IMR-90 (cell line): Measurements from ENCODE around the gene PRDM15. TPM values are rescaled to one million over a fixed set of nuclear protein-coding genes. Genes with fewer than 3 reads are reported as not detected.

Experiments
- ATAC-seq: fragments of 200-7000 bp; cut with Tn5 transposase; 2 replicates; pipeline ENCODE4 v1.9.1; 2020; ENCODE audit warnings: low read depth, mild to moderate bottlenecking, moderate library complexity
- BruUV-seq: library from RNA; stranded (reverse); fragments of 400-500 nt; replicated peaks from 2 replicates; lab custom pipeline; 2021; lab: Mats Ljungman, UMichigan
- CTCF ChIA-PET: fragments of 300-600 bp; formaldehyde crosslinking; extraction: SDS; loops from one replicate; lab custom pipeline; 2021; ENCODE audit warnings: antibody characterized with exemption; lab: Yijun Ruan, JAX
- POLR2A ChIA-PET: fragments of 300-600 bp; sonication (Branson Sonifier 250); formaldehyde crosslinking; loops from one replicate; lab custom pipeline; 2022; ENCODE audit warnings: antibody characterized with exemption; ENCODE audit not compliant: unreplicated experiment; lab: Charles Lee
- DNase-seq: peaks from one replicate; pipeline ENCODE4 v3.0.0; 2013
- H2AFZ ChIP-seq: replicated peaks from 2 replicates; pipeline ENCODE3; 2013; ENCODE audit warnings: low read length, mild to moderate bottlenecking; ENCODE audit not compliant: poor library complexity
- H2AK5ac ChIP-seq: 2 replicates; pipeline ENCODE4 v1.6.1; 2013; ENCODE audit warnings: low read depth, low read length, inconsistent platforms
- H2AK9ac ChIP-seq: replicated peaks from 2 replicates; pipeline ENCODE3; 2013; ENCODE audit warnings: mild to moderate bottlenecking, low read depth, low read length, moderate library complexity; ENCODE audit not compliant: poor library complexity
- H2BK120ac ChIP-seq: 2 replicates; pipeline ENCODE4 v1.6.1; 2013; ENCODE audit warnings: low read depth, low read length, inconsistent platforms
- H2BK15ac ChIP-seq: 3 replicates; pipeline ENCODE4 v1.6.1; 2013; ENCODE audit warnings: low read depth, low read length, inconsistent platforms
- H2BK20ac ChIP-seq: 2 replicates; pipeline ENCODE4 v1.6.1; 2013; ENCODE audit warnings: low read depth, mild to moderate bottlenecking, inconsistent platforms, low read length, moderate library complexity
- H2BK5ac ChIP-seq: 2 replicates; pipeline ENCODE4 v1.6.1; 2013; ENCODE audit warnings: mild to moderate bottlenecking, low read depth, low read length, inconsistent platforms; ENCODE audit not compliant: poor library complexity, severe bottlenecking
- H3K14ac ChIP-seq: replicated peaks from 2 replicates; pipeline ENCODE4 v1.6.1; 2013; ENCODE audit warnings: low read depth, low read length, inconsistent platforms
- H3K18ac ChIP-seq: 2 replicates; pipeline ENCODE4 v1.6.1; 2013; ENCODE audit warnings: low read depth, low read length, control low read depth
- H3K23ac ChIP-seq: 2 replicates; pipeline ENCODE4 v1.6.1; 2013; ENCODE audit warnings: low read depth, low read length, inconsistent platforms
- H3K27ac ChIP-seq: 2 replicates; pipeline ENCODE4 v1.5.1; 2013; ENCODE audit warnings: mild to moderate bottlenecking, control low read depth, low read length; ENCODE audit not compliant: insufficient read depth
- H3K27me3 ChIP-seq: 2 replicates; pipeline ENCODE4 v1.6.1; 2013; ENCODE audit warnings: low read length; ENCODE audit not compliant: control insufficient read depth, insufficient read depth
- H3K36me3 ChIP-seq: 2 replicates; pipeline ENCODE4 v1.6.1; 2013; ENCODE audit warnings: low read length, mixed read lengths; ENCODE audit not compliant: control insufficient read depth, insufficient read depth
- H3K4ac ChIP-seq: 2 replicates; pipeline ENCODE4 v1.6.1; 2013; ENCODE audit warnings: low read depth, low read length, inconsistent platforms
- H3K4me1 ChIP-seq: 2 replicates; pipeline ENCODE4 v1.6.1; 2013; ENCODE audit warnings: low read length, mixed read lengths; ENCODE audit not compliant: control insufficient read depth, insufficient read depth
- H3K4me2 ChIP-seq: 2 replicates; pipeline ENCODE4 v1.6.1; 2013; ENCODE audit warnings: low read depth, mild to moderate bottlenecking, control low read depth, low read length, moderate library complexity
- H3K4me3 ChIP-seq: 2 replicates; pipeline ENCODE4 v1.5.1; 2013; ENCODE audit warnings: low read depth, mild to moderate bottlenecking, control low read depth, low read length, moderate library complexity; ENCODE audit not compliant: insufficient read depth
- H3K56ac ChIP-seq: 2 replicates; pipeline ENCODE4 v1.6.1; 2013; ENCODE audit warnings: low read length, inconsistent platforms; ENCODE audit not compliant: insufficient read depth; ENCODE audit errors: extremely low read depth
- H3K79me1 ChIP-seq, 2 experiments: 2 replicates each; pipeline ENCODE4 v1.6.1; 2013; ENCODE audit warnings: low read length in 2 of 2, inconsistent platforms in 1 of 2, low read depth in 1 of 2
- H3K9ac ChIP-seq: 2 replicates; pipeline ENCODE4 v1.6.1; 2013; ENCODE audit warnings: low read depth, low read length, control low read depth
- H3K9me1 ChIP-seq: 2 replicates; pipeline ENCODE4 v1.6.1; 2013; ENCODE audit warnings: low read length, inconsistent platforms; ENCODE audit not compliant: insufficient read depth
- H3K9me3 ChIP-seq: 2 replicates; pipeline ENCODE4 v1.6.1; 2013; ENCODE audit warnings: low read length; ENCODE audit not compliant: control insufficient read depth, insufficient read depth
- H4K20me1 ChIP-seq: 2 replicates; pipeline ENCODE4 v1.6.1; 2013; ENCODE audit warnings: low read length, inconsistent platforms; ENCODE audit not compliant: insufficient read depth
- H4K5ac ChIP-seq: 2 replicates; pipeline ENCODE4 v1.6.1; 2013; ENCODE audit warnings: mild to moderate bottlenecking, low read depth, low read length, control low read depth
- H4K8ac ChIP-seq, 2 experiments: 2 replicates each; pipeline ENCODE4 v1.6.1; 2013; ENCODE audit warnings: low read depth in 2 of 2, low read length in 2 of 2, control low read depth in 1 of 2, inconsistent platforms in 1 of 2
- H4K91ac ChIP-seq: 2 replicates; pipeline ENCODE4 v1.6.1; 2013; ENCODE audit warnings: low read depth, low read length, inconsistent platforms; ENCODE audit not compliant: insufficient read depth
- CEBPB ChIP-seq: IDR thresholded peaks from 2 replicates; pipeline ENCODE4 v1.6.1; 2012; ENCODE audit warnings: low read depth, low read length, improper control_type of control experiment
- CHD1 ChIP-seq: IDR thresholded peaks from 2 replicates; pipeline ENCODE4 v1.6.1; 2012; ENCODE audit warnings: low read depth, low read length, improper control_type of control experiment
- FOS ChIP-seq: fragments of 150-350 bp; IDR thresholded peaks from 2 replicates; pipeline ENCODE4 v1.6.1; 2016; ENCODE audit warnings: low read depth, low read length
- POLR2A ChIP-seq: IDR thresholded peaks from 2 replicates; pipeline ENCODE4 v1.6.1; 2012; ENCODE audit warnings: mild to moderate bottlenecking, low read depth, low read length
- RAD21 ChIP-seq: IDR thresholded peaks from 2 replicates; pipeline ENCODE4 v1.6.1; 2012; ENCODE audit warnings: low read length, improper control_type of control experiment
- SMC3 ChIP-seq: fragments of 150-350 bp; IDR thresholded peaks from 2 replicates; pipeline ENCODE4 v1.6.1; 2016; ENCODE audit warnings: low read depth, mild to moderate bottlenecking, antibody characterized with exemption, low read length, moderate library complexity
- WGBS, 2 experiments: methylation state at CpG; one replicate each; pipeline versions ENCODE4 v1.1.5 to v1.1.7; 2013; ENCODE audit warnings: missing lambda C conversion rate in 2 of 2; ENCODE audit not compliant: insufficient read length in 1 of 2; ENCODE audit errors: extremely low coverage in 2 of 2; 5-methylcytosine and 5-hydroxymethylcytosine counted together
- dilution Hi-C: fragments of 300-500 bp; cut with HindIII; formaldehyde crosslinking; loops from one replicate; pipeline ENCODE4 v1.14.3; 2018; ENCODE audit warnings: low sequenced_read_pairs; ENCODE audit not compliant: unreplicated experiment
- in situ Hi-C: fragments of 300-500 bp; cut with MboI; formaldehyde crosslinking; loops from 3 replicates; pipeline ENCODE4 v1.14.3; 2019; ENCODE audit warnings: low sequenced_read_pairs, inconsistent platforms, mixed read lengths
- intact Hi-C: fragments of 100-400 bp; cut with micrococcal nuclease; formaldehyde crosslinking; loops from 2 replicates; pipeline ENCODE4 v1.10.0; 2022
- polyA plus RNA-seq, 3 experiments: library from polyadenylated mRNA; depleted of rRNA; stranded (reverse); fragments of >200 nt; gene quantifications; 2 replicates each; pipeline ENCODE4 v1.2.3, GENCODE V29; 2012; ENCODE audit warnings: low replicate concordance in 1 of 3
- total RNA-seq: library from RNA; depleted of rRNA; stranded (reverse); fragments of >200 nt; gene quantifications from 2 replicates; pipeline ENCODE4 v1.2.3, GENCODE V29; 2012
- TF ChIP-seq, protein P1 (sequence below): fragments of 150-350 bp; IDR thresholded peaks from 2 replicates; pipeline ENCODE4 v1.6.1; 2017; ENCODE audit warnings: mild to moderate bottlenecking, antibody characterized with exemption, low read length, low read depth

Gene PRDM15
- total and polyA plus RNA-seq, 2 of the 4 experiments (the other 2 are of a cell fraction): 7.3 to 8.8 TPM

DNA sequence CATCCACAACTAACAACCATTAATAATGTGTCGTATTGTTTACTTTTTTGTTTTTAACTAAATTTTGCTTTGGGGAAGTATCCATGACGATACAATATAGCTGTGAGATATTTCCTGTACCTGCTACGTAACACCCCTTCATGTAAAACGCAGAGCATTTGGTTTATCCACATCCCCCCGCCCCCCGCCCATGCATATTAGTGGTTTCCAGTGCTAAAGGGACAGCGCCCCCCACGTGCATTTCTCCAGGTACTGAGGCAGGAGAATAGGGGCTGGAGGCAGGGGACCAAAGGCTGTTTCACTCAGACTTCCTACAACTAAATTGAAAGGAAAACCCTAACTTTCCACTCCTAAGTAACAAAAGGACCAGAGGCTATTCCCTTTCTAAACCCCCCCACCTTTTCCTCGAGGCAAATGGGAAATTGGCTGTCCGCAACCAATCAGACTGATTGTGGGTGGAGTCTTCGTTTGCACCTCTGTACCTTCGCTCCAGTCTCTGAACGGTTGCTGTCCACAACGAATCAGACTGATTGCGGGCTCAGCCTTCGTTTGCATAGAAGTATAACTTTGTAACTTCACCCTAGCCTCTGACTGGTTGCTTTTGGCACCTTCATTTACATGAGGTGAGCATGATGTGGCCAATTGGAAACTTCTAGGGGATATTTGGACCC is 100.1 kb downstream of the PRDM15 start:
- H2BK5ac ChIP-seq: no peak overlapping the region
- no peaks in the 10 kb centered on the region for H3K36me3 ChIP-seq
- H2AK5ac ChIP-seq: no peak overlapping the region
- H2BK120ac ChIP-seq: no peak overlapping the region
- no peak overlapping the region for H4K5ac ChIP-seq
- intact Hi-C loops: loop anchor here (1.0 kb wide), 2 partner anchors 167 to 496 kb away; no protein-coding TSS in a partner anchor
- H2BK15ac ChIP-seq: no peak overlapping the region
- no peak overlapping the region for H3K18ac ChIP-seq
- POLR2A ChIA-PET: no interaction called here
- H3K4me1 ChIP-seq: no peaks in the 10 kb centered on the region
- H3K27me3 ChIP-seq: peaks cover 58% of the 10 kb centered on the region
- no peak overlapping the region for H3K4ac ChIP-seq
- no CpG with 5 or more reads among the region's 16 CpGs for WGBS, 2 experiments
- H2BK20ac ChIP-seq: no peak overlapping the region
- H2AK9ac ChIP-seq: no peak overlapping the region
- ATAC-seq (no peak), DNase-seq (no peak)
- no peak overlapping the region for H3K4me3 ChIP-seq
- BruUV-seq: no TSS peak
- H4K8ac ChIP-seq: no peak overlapping the region
- no peaks in the 10 kb centered on the region for H4K20me1 ChIP-seq
- no peak overlapping the region for H4K91ac ChIP-seq
- H3K9ac ChIP-seq: no peak overlapping the region
- H3K23ac ChIP-seq: no peak overlapping the region
- H3K79me1 ChIP-seq: no peaks in the 10 kb centered on the region
- CTCF ChIA-PET: interaction anchor here (1.0 to 6.9 kb wide), 5 partner anchors 8 to 495 kb away, joined by 3 to 61 read pairs (median 5); no protein-coding TSS in a partner anchor
- no peak overlapping the region for H3K14ac ChIP-seq
- no peak overlapping the region for H3K27ac ChIP-seq
- 0 out of 2 replicates have a peak, but pooled peaks cover 2% of the 10 kb centered on the region for H3K9me3 ChIP-seq
- in situ Hi-C loops: loop anchor here (25.0 kb wide), 1 partner anchor 492 kb away; no protein-coding TSS in a partner anchor
- H3K9me1 ChIP-seq: no peaks in the 10 kb centered on the region
- no peak overlapping the region for H2AFZ ChIP-seq
- dilution Hi-C loops: no loop called here
- H3K56ac ChIP-seq: no peak overlapping the region
- H3K4me2 ChIP-seq: no peak overlapping the region; the same call in 1 of the 2 replicates
- TF ChIP-seq CHD1: no peak
- TF ChIP-seq POLR2A: no peak
- TF ChIP-seq FOS: no peak
- TF ChIP-seq SMC3: no peak
- no peak for TF ChIP-seq CEBPB
- no peak for TF ChIP-seq RAD21
- TF ChIP-seq, protein P1, sequence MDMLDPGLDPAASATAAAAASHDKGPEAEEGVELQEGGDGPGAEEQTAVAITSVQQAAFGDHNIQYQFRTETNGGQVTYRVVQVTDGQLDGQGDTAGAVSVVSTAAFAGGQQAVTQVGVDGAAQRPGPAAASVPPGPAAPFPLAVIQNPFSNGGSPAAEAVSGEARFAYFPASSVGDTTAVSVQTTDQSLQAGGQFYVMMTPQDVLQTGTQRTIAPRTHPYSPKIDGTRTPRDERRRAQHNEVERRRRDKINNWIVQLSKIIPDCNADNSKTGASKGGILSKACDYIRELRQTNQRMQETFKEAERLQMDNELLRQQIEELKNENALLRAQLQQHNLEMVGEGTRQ: no peak
